Measurements from ENCODE around the gene RAB3GAP1.
"Not testable (repeated sequence)": the region's sequence is repeated elsewhere in the genome, so short reads cannot be mapped to it uniquely, and the experiment has no call there.

Gene RAB3GAP1

DNA sequence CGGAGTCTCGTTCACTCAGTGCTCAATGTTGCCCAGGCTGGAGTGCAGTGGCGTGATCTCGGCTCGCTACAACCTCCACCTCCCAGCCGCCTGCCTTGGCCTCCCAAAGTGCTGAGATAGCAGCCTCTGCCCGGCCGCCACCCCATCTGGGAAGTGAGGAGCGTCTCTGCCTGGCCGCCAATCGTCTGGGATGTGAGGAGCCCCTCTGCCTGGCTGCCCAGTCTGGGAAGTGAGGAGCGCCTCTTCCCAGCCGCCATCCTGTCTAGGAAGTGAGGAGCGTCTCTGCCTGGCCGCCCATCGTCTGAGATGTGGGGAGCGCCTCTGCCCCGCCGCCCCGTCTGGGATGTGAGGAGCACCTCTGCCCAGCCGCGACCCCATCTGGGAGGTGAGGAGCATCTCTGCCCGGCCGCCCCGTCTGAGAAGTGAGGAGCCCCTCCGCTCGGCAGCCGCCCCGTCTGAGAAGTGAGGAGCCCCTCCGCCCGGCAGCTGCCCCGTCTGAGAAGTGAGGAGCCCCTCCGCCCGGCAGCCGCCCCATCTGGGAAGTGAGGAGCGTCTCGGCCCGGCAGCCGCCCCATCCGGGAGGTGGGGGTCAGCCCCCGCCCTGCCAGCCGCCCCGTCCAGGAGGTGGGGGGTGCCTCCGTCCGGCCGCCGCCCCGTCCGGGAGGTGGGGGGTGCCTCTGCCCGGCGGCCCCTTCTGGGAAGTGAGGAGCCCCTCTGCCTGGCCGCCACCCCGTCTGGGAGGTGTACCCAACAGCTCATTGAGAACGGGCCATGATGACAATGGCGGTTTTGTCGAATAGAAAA, 53.6 kb downstream of the RAB3GAP1 start:
- not testable (repeated sequence) for DNase-seq

DNA sequence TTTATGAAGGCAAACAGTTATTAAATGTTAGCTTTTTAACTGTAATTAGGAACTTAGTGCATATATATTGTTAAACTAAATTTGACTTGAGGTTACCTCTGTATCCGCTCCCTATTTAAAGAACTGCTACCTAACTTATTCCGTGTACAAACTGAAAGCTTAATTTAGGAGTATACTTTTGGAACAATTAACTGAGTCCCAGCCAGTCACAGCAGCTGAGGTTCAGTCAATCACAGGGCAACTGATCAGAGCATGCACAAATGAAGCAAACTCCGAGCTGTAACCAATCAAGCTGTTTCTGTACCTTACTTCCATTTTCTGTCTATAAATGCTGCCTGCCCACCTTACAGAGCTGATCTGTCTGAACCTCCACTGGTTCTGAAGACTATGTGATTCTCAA, 61.2 kb downstream of the RAB3GAP1 start:
- no peak for DNase-seq

DNA sequence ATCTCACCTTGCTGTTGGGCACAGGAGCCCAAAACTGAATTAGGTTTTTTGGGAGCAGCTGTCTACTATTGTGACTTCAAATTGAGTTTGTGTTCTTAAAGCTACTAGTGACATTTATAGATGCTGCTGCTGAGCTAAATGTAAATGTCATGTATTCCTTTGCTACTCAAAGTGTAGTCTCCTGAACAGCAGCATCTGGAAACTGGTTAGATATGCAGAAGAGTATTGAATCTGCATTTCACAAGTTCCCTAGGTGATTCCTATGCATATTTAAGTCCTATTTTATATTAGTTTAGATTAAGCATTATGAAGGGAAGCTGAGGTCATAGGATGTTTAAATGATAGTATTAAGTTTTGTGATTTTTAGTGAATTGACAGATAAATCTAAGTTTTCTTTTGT, 67.5 kb downstream of the RAB3GAP1 start:
- DNase-seq = no peak

DNA sequence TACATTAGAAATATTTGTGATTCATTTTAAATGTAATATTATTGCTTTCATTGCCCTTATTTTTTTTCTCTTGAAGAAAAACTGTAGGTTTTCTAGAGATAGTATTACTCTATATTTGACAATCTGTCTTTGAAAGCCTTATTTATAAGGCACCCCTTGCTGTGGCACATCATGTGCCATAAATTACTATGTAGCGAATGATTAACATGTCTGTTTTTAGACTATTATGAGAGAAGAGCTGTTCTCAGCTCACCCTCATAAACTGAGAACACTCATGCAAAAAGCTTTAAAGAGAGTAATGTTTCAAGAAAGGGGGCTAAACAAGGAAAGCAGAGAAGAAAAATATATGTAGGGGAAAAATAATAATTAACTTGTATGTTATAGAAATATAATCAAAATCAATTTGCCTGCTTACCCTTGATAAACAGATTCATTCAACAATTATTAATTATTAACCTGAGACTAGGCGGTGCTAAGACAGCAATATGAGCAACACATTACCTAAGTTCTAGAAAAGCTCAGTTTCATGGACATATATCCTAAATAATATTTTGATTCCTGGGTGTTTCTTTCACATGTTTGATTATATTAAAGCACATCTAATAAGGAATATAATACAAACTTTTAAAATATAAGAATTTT, 69.0 kb downstream of the RAB3GAP1 start:
- DNase-seq = no peak

DNA sequence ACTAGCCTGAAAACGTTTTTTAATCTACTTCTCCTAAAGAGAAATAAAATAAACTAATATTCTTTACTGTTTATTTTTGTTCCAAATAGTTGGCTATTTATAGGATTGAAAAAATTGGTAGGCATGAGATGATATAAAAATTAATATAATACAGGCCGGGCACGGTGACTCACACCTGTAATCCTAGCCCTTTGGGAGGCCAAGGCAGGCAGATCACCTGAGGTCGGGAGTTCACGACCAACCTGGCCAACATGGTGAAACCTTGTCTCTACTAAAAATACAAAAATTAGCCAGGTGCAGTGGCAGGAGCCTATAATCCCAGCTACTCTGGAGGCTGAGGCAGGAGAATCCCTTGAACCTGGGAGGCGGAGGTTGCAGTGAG, 69.6 kb downstream of the RAB3GAP1 start:
- not testable (repeated sequence) for DNase-seq

DNA sequence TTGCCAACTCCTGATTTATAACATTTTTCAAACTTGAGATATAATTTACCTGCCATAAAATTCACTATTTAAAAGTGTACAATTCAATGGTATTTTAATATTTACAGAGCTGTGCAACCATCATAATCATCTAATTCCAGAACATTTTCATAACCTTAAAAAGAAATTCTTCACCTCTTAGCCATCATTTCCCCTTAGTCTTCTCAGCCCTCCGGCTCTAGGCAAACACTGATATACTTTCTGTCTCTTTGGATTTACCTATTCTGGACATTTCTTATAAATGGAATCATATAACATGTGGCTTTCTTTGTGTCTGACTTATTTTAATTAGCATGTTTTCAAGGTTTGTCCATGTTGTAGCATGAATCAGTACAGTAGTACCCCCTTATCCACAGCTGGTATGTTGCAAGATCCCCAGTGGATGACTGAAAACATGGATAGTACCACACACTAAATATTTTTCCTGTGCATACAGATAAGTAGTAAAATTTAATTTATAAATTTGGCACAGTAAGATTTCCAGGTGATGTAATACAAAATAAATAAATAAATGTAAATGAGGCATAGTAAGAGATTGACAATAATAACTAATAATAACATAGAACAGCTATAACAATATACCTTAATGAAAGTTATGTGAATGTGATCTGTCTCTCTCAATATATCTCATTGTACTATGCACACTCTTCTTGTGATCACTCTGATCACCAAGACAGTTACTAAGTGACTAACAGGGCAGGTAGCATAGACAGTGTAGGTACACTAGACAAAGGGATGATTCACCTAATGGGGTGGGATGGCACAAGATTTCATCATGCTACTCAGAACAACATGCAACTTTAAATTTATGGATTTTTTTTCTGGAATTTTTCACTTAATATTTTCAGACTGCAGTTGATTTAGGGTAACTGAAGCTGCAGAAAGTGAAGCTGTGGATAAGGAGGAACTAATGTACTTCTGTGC, 73.1 kb downstream of the RAB3GAP1 start:
- DNase-seq = no peak

DNA sequence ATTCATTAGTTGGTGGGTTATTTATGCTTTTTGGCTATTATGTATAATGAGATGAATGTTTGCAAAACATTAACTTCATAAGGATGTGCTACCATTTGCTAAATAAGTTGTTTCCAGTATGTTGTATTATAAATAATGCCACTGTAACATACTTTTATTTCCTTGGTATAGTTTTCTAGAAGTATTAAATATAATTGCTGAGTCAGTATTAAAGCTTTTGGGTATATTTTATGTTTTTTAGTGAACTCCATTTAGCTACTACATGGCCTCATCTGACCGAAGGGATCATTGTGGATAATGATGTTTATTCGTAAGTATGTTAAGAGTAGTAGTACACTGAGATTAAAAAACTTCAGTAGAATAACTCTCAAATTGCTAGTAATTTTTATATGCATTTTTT, 73.8 kb downstream of the RAB3GAP1 start:
- DNase-seq = no peak

DNA sequence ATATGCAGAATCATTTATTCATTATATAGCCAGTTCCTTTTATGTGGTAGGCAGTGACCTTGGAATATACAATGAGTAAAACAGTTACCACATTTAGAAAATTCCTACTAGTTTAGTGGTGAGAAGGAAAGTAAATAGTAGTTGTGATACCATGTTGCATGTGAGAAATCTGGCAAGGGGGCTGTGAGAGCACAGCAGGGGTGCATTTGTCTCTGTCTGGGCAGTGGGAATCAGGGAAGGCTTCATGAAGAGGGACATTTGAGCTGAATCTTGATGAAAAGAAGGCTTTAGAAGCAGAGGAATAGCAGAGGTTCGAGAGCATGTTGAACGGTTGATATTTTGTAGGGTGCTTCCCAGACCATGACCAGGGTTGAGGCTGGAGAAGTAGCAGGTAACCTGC, 78.7 kb downstream of the RAB3GAP1 start:
- DNase-seq = no peak

DNA sequence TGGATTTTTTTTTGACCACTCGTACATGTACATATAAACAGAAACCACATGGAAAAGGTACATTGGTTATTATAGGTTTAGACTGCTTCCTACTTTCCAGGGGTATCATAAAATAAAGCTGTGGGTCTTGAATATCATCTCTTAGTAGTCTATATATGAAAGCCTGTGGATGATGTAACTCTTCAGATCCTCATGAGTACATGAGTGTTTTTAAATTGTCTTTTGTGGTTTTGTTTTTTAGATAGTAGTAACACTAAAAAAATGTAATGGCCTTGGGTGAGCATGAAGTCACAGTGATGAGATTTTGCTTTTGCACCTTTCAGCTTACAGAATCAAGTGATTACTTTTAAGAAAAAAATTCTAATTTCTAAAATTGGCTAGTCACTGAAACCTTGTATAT, 80.2 kb downstream of the RAB3GAP1 start:
- DNase-seq = peak; percentile 73

DNA sequence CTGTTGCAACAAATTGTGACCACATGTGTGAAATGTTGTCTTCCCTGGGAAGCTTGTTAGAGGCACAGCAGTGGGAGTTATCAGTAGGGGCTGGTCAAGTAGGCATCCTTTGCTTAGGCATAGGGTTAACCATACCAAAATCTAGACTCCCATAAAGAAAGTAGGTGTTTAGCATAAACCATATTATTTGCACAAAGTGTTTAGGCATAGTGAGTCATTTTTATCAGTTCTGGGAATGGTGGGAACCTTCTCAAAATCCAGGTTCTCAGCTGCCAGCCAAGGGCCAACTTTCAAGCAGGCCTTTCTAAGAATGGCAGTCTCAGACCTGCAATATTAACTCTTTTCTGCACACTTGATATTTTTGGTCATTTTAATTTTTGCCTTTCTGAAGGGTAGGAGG, 88.5 kb downstream of the RAB3GAP1 start:
- no peak for DNase-seq

DNA sequence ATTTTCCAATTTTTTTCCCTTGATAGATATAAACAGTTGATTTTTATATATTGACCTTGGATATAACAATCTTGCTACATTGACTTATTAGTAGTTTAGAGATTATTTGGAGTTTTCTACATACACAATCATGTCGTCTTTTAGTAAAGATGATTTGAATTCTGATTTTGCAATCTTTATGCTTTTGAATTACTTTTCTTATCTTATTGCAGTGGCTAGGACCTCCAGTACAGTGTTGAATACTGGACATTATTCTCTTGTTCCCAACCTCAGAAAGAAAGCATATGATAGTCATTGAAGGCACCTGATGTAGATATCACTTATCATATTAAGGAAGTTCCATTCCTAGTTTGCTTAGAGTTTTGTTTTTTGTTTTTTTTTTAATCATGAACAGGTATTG, 90.2 kb downstream of the RAB3GAP1 start:
- no peak for DNase-seq

DNA sequence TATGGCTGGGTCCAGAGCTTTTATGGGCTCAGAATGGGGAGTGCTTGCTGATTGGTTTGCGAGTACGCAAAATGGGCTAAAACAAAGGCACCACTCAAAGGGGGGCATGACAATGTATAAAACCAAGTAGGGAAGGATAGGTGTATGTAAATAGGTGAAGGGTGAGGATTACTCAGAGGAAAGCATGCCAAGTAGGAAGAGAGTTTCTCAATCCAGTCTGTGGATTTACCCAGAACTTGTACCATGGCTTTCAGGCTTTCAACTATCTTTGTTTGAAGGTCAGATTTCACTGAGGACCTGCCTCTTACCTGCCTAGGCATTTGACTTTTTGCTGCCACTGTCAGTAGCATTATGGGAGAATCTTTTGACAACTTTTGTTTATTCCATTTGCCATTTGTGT, 92.3 kb downstream of the RAB3GAP1 start:
- DNase-seq = peak; percentile 16

DNA sequence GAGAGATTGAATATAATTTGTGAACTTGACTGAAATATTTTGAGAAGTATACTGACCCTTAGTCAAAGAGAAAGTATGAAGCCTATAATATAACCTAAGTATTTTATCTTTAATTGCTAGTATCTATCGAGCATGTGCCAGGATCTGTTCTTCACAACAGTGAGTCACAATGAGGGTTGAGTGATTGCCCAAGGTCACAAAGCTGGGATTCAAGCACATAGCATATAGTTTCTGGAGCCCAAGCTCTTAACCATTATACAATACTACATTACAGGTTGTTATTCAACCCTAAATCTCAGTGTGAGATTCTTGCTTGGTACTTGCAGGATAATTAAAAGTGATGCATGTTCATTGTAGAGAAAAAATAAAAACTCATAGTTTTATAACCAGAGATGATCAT, 97.2 kb downstream of the RAB3GAP1 start:
- DNase-seq = peak; percentile 43

DNA sequence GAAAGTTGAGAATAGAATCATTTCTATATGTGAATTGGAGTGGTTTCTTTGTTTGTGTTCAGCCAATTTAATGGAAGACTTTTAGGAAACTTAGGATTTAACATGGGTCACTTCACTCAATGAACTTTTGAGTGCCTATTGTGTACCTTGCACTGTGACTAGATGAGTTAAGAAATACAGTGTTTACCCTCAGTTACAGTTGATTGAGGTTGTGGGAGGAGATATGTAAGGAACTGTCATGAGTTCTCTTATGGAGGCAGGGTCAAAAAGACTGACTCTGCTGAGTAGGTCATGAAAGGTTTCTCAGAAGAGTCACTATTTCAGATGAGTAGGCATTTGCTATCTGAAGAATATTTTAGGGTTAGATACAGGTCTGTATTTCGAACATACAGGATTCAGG, 98.6 kb downstream of the RAB3GAP1 start:
- DNase-seq = no peak

DNA sequence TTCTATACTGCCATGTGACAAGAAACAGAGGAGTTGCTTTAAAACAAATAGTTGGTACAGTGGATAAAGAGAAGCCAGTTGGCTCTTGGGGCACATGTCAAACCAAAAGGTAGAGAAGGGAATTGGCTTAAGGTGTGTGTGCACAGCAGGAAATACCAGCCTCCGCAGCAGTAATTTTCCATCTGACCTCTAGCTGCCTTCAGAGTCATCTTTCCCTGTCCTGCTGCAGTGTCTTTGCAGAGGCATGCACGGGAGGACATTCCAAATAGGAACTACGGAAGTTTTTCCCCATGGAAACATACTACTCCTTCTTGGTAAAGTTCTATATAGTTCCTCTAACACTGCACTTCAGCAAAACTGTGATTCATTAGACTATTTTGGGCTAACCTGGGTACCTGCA, 99.5 kb downstream of the RAB3GAP1 start:
- no peak for DNase-seq

DNA sequence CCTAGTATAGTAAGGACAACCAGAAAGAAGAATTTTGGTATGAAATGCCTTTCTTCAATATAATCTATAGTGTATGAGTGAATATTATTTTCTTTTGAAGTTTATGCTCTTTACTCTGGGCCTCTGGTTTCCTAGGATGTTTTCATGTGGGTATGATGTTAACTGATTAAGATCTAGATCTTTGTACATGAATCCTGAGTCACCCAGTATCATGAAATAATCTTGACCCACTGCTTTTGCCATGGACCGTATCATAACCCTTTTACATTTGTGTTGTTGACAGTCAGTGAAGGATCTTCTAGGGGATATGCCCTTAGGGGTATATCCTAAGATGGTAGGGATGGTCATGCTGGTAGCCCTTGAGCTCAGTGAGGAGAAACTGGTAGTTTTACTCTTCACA, 100.3 kb downstream of the RAB3GAP1 start:
- no peak for DNase-seq

DNA sequence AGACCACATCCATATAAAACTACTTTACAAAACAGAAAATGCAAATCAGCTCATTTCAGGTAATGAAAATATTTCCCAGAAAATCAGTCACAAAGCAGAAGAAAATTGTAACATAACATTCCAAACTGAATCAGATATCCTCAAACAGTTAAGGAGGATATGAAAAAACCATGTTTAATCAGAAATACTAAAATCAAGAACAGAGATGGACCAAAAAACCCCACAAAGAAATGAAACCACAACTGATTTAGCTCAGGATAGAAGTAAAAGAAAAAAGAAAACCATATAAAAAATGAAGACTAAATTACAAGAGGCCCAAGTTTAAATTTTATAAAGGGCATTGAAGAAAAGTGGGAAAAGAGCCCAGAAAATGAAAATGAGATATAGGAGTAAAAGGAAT, 102.9 kb downstream of the RAB3GAP1 start:
- no peak for DNase-seq

DNA sequence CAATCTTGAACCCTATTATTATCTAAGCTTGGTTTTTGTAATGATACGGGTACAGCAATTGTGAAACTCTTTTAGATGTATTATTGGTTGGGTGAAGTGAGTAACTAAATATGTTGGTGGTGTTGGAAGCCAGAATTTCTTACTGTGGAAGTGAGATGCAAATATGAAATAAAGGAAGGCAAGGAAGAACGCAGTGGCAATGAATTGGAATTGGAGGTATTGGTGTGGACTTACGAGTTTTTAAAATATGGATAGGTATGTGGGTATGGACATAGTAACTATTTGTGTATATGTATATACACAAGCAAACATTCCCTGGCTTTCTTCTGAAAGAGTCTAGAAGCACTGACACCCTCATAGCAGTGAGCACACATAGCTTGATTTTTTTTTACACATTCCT, 105.8 kb downstream of the RAB3GAP1 start:
- no peak for DNase-seq

DNA sequence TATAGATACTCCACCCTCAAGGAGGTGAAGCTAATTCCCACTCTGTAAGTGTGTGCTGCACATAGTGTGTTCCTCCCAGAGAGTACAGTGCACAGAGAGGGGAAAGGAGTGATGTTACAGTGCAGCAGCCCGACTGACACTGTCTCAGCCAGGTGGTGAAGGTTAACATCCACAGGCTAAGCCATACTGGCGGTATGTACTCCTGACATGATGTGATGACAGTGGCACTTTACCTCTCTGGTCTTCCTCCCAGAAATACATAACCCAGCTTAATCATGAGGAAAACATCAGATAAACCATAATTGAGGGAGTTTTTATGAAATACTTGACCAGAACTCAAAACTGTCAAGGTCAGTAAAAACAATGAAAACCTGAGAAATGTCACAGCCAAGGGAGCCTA, 107.1 kb downstream of the RAB3GAP1 start:
- DNase-seq = no peak

DNA sequence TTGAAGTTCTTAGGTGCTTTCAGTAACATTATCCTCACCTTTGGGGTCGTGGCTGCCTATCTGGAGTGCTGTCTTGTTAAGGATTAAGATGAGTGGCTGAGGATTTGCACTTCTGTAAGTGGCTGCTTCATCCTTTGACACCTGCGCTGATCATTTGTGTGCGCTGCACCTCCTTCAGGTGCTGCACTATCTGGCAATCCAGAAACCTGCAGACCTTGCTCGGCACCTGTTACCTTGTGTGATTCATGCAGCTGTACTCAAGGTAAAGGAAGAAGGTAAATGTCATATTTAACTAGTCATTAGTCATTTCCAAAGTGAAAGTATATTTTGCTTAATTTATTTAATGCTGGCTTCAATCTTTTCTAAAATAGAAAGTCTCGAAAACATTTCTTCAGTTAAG, 110.3 kb downstream of the RAB3GAP1 start:
- no peak for DNase-seq

DNA sequence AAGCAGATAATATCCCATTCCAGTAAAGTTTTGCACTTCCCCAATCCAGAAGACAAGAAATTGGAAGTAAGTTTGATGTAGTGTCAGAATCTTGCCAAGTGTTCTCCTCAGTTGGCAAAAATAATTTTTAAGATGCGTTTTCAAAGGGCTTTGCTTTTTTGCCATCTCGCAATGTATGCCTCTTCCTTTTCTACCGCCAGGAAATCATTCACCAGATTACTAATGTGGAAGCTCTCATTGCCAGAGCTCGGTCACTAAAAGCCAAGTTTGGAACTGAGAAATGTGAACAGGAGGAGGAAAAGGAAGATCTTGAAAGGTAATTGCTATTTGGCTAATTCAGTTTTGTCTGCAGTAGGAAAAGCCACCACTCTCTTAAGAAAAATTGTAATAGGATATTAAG, 110.7 kb downstream of the RAB3GAP1 start:
- DNase-seq = no peak

DNA sequence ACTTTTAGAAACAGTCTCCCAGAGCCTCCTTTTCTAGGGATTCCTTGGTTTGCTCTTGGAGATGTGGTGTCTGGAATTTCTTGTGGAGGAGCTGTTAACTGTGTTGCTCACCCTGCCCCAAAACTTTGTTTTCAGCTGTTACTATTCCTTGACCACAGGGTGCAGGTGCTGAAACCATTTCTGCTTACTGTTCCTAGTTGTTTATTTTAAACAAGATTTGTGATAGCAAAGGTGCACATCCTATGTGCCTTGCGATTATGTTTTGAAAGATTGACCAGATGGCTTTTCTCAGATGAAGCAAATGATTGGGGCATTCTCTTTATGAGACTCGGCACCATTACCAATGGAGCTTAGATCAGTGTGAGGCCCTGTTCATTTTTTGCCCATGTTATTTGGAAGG, 111.2 kb downstream of the RAB3GAP1 start:
- no peak for DNase-seq

DNA sequence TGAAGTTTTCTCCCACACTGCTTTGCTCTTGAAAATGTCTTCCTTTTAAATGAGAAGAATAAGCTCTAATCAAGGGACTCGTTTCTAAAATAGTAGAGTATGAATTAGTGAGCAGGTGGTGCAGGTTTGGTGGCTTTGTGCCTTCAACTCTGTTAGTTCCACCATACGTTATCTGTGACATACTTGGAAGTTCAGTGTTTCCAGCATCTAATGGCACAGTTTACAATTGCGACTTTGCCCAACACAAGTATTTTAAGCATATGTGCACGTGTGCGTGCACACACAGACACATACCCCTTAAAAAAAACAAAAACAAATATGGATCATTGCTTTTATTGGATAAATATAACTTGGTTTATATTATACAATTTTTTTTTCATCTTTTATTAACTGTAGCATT, 111.8 kb downstream of the RAB3GAP1 start:
- DNase-seq = no peak

DNA sequence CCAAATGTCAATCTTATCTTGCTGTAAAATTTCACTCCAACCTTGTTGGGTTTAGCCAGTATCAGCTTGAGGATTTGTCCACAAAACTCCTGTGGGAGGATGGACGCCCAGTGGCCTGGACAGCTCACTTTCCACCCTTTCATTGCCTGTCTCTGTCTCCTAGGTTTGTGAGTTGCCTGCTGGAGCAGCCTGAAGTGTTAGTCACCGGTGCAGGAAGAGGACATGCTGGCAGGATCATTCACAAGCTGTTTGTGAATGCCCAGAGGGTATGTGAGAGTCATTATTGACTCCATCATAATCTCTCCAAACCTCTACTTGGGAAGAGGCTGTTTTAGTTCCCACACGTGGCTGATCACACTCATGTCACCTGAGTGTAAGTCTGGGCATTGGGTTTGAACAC, 112.3 kb downstream of the RAB3GAP1 start:
- DNase-seq = peak; percentile 56

Data from HCEC 1CT (cell line).